Left lung (tissue), 14 donors: Measurements from ENCODE around the gene LRRTM1. TPM values are rescaled to one million over a fixed set of nuclear protein-coding genes. Genes with fewer than 3 reads are reported as not detected.

Experiments used
- ATAC-seq: fragments of 200-7000 bp; cut with Tn5 transposase; one replicate; pipeline ENCODE4 v1.9.1; 2020; ENCODE audit warnings: moderate library complexity
- DNase-seq, 4 donors: peaks; one replicate each; pipeline ENCODE4 v3.0.0-alpha.2; 2013 to 2020
- H3K27ac ChIP-seq, 2 donors: fragments of 200-600 bp; sonication (generic) in 1 of 2; one replicate each; pipeline versions ENCODE4 v1.5.0 to v1.8.0; 2020 to 2021
- H3K27me3 ChIP-seq, 2 donors: fragments of 200-600 bp; sonication (generic) in 1 of 2; one replicate each; pipeline versions ENCODE4 v1.5.0 to v1.8.0; 2020 to 2021
- H3K36me3 ChIP-seq, 2 donors: fragments of 200-600 bp; sonication (generic) in 1 of 2; one replicate each; pipeline versions ENCODE4 v1.5.0 to v1.8.0; 2020 to 2021
- H3K4me1 ChIP-seq, 2 donors: fragments of 200-600 bp; one replicate each; pipeline ENCODE4 v1.8.0; 2021
- H3K4me3 ChIP-seq, 2 donors: fragments of 200-600 bp; sonication (generic) in 1 of 2; one replicate each; pipeline versions ENCODE4 v1.5.0 to v1.8.0; 2020 to 2021; ENCODE audit warnings: mild to moderate bottlenecking in 1 of 2
- H3K9me3 ChIP-seq, 2 donors: fragments of 200-600 bp; sonication (generic) in 1 of 2; one replicate each; pipeline versions ENCODE4 v1.5.0 to v1.8.0; 2020 to 2021
- CTCF ChIP-seq, 2 donors: fragments of 200-600 bp; sonication (generic) in 1 of 2; IDR thresholded peaks; one replicate each; pipeline versions ENCODE4 v1.5.0 to v1.8.0; 2021; ENCODE audit warnings: antibody characterized with exemption in 2 of 2
- intact Hi-C, 2 donors: fragments of 100-400 bp; cut with DNase I; formaldehyde crosslinking; loops; one replicate each; pipeline versions ENCODE4 v1.11.2 to v1.14.2; 2022
- long read RNA-seq, 12 donors: library from polyadenylated mRNA in 2 of 12; unstranded in 2 of 12; transcript quantifications; one replicate each; pipeline ENCODE4 v2.0.0 and lab custom pipeline, GENCODE V29; 2019 to 2026
- polyA plus RNA-seq, 6 donors: library from polyadenylated mRNA; unstranded; fragments of 120-200 nt; gene quantifications; one replicate each; pipeline ENCODE4 v1.2.1, GENCODE V29; 2013; ENCODE audit not compliant: insufficient read length in 6 of 6
- total RNA-seq, 2 donors: library from RNA; stranded (reverse); fragmentation: NEBNext Ultra II Directional; extraction: Animal tissue kit (Norgen Biotek cat#: 25700); gene quantifications; one replicate each; pipeline ENCODE4 v1.2.1, GENCODE V29; 2021
- donor health status: DM: no; HTN: yes; CAD: no.
- donor health status: DM: no; HTN: no; CAD: no.

The LRRTM1 gene
- not detected for total RNA-seq
- 1 to 10 TPM; 2.0 to 3.6 (median 2.7) TPM for polyA plus RNA-seq
- long read RNA-seq, donor 1, partial matches to known transcripts: 0 of 6 reads
- long read RNA-seq, donor 1, other reads (novel, unspliced or antisense): 0 of 6 reads
- long read RNA-seq, donor 2, partial matches to known transcripts: 0 of 2 reads
- long read RNA-seq, donor 2, other reads (novel, unspliced or antisense): 0 of 2 reads
- long read RNA-seq, donor 3, partial matches to known transcripts: 0 of 2 reads
- long read RNA-seq, donor 3, other reads (novel, unspliced or antisense): 0 of 2 reads
- long read RNA-seq, donor 4: 0 reads
- long read RNA-seq, donor 5, partial matches to known transcripts: 0 of 1 reads
- long read RNA-seq, donor 5, other reads (novel, unspliced or antisense): 0 of 1 reads
- long read RNA-seq, donor 6, partial matches to known transcripts: 0 of 1 reads
- long read RNA-seq, donor 6, other reads (novel, unspliced or antisense): 0 of 1 reads
- long read RNA-seq, donor 7: 0 reads
- long read RNA-seq, donor 8, partial matches to known transcripts: 0 of 1 reads
- long read RNA-seq, donor 8, other reads (novel, unspliced or antisense): 0 of 1 reads
- long read RNA-seq, donor 9: 0 reads
- long read RNA-seq, donor 10: 0 reads
- long read RNA-seq, donor 11, transcript LRRTM1-201 (2 exons, 2,599 nt): major isoform, 5 of 7 reads
- long read RNA-seq, donor 11, partial matches to known transcripts: 0 of 7 reads
- long read RNA-seq, donor 11, other reads (novel, unspliced or antisense): 0 of 7 reads
- long read RNA-seq, donor 12, partial matches to known transcripts: 0 of 1 reads
- long read RNA-seq, donor 12, other reads (novel, unspliced or antisense): 0 of 1 reads

GRCh38 chr2:80303909-80304837, at the start of gene LRRTM1:
Gene LRRTM1, minus strand, starts transcription at chr2:80304752. Its CDS starts 933 bp downstream, at chr2:80303819.
- H3K27me3 ChIP-seq: peaks cover 46 to 62% of the 10 kb centered on the region in 2 donors
- ATAC-seq (peak; percentile 82), DNase-seq (peak in 3 of 4 donors; percentile 42 to 73 (median 57))
- H3K36me3 ChIP-seq: no peaks in the 10 kb centered on the region
- H3K4me1 ChIP-seq: peaks cover 9 to 13% of the 10 kb centered on the region in 2 donors
- H3K9me3 ChIP-seq: no peaks in the 10 kb centered on the region
- no peak for TF ChIP-seq CTCF (IDR thresholded peaks at IDR 0.05)
- no peak within 1 kb of the TSS for H3K4me3 ChIP-seq
- intact Hi-C loops: no loop called here
- H3K27ac ChIP-seq: no peak within 1 kb of the TSS

GRCh38 chr2:80351231-80351630, 46.7 kb upstream of the LRRTM1 start:
- intact Hi-C loops: no loop called here

GRCh38 chr2:80348953-80349352, 44.4 kb upstream of the LRRTM1 start:
- no peak for TF ChIP-seq CTCF (IDR thresholded peaks at IDR 0.05)
- intact Hi-C loops: no loop called here
- Histone ChIP-seq H3K36me3 (no peaks in the 10 kb centered on the region), H3K4me3 (no peak overlapping the region), H3K9me3 (no peaks in the 10 kb centered on the region), H3K27ac (no peak overlapping the region), H3K27me3 (no peaks in the 10 kb centered on the region), H3K4me1 (no peaks in the 10 kb centered on the region)
- ATAC-seq: no peak
- no peak for DNase-seq

More at GRCh38 chr2:80351231-80351630, 46.7 kb upstream of the LRRTM1 start:
- ATAC-seq: no peak
- H3K27me3 ChIP-seq: no peaks in the 10 kb centered on the region
- DNase-seq: no peak
- no peak for TF ChIP-seq CTCF (IDR thresholded peaks at IDR 0.05)
- no peak overlapping the region for H3K4me3 ChIP-seq
- H3K9me3 ChIP-seq: no peaks in the 10 kb centered on the region
- no peaks in the 10 kb centered on the region for H3K36me3 ChIP-seq
- no peak overlapping the region for H3K27ac ChIP-seq
- no peaks in the 10 kb centered on the region for H3K4me1 ChIP-seq

GRCh38 chr2:80348078-80348477, 43.5 kb upstream of the LRRTM1 start:
- intact Hi-C loops: no loop called here
- DNase-seq: no peak
- Histone ChIP-seq H3K27ac (no peak overlapping the region), H3K36me3 (no peaks in the 10 kb centered on the region), H3K9me3 (no peaks in the 10 kb centered on the region), H3K27me3 (no peaks in the 10 kb centered on the region), H3K4me1 (no peaks in the 10 kb centered on the region), H3K4me3 (no peak overlapping the region)
- no peak for TF ChIP-seq CTCF (IDR thresholded peaks at IDR 0.05)
- no peak for ATAC-seq
